Measurements from ENCODE around the gene EYA4.

GRCh38 chr6:133404728-133405127 is 163.6 kb downstream of the EYA4 start:
- TF ChIP-seq CTCF (conservative IDR thresholded peaks at IDR 0.05 in 1 of 2, IDR thresholded peaks at IDR 0.05 in 1 of 2; ENCODE audit: extremely low read depth in 1 of 2, insufficient read depth in 1 of 2, low read depth in 1 of 2, low read length in 2 of 2), result no peak
- TF ChIP-seq EZH2 (IDR thresholded peaks at IDR 0.05; ENCODE audit: borderline replicate concordance, low read length), result no peak

All from mammary epithelial cell (primary cell).